ENCODE measurements around the gene AGBL2. TPM values are rescaled to one million over a fixed set of nuclear protein-coding genes. Genes with fewer than 3 reads are reported as not detected.
"Not testable (repeated sequence)": the region's sequence is repeated elsewhere in the genome, so short reads cannot be mapped to it uniquely, and the experiment has no call there.

The AGBL2 gene
- total RNA-seq, 2 experiments from 2014 or later, result 4.5 to 7.1 TPM

DNA sequence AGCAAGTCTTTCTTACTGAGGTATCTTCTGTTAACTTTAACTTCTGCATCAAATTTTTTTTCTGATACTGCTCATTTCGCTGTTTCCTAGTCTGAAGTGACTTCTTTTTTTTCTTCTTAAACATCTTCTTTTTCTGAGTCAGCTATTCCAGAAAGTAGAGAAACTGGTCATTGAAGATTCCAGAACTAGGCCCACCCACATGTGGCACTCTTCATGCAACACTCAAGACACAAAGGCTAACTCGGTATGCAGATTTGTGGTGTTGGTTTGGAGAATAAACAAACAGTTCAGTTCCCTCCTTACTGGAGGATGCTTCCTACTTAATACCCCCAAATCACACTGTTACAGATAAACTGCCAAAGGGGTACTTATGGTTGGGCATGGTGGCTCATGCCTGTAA, 47.6 kb downstream of the AGBL2 start:
- no peak for ATAC-seq

DNA sequence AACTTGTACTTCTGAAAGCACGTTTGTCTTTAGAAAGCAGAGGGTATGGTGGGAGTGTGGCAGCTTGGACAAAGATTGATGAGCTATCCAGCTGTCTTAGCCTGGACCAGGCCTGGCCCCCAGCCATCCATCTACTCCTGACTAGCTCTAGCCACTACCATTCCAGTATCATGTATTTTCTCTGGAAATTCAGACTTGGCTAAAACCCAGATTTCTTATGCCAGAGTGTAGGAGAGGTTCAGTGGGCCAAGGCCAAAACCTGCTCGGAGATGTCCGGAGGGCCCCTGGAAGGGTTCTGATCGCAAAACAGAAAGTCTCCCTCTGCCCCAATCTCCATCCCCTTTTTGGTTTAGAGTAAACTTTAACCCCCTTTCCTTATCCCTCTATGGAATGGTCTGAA, 48.0 kb downstream of the AGBL2 start:
- TF ChIP-seq, protein P1, sequence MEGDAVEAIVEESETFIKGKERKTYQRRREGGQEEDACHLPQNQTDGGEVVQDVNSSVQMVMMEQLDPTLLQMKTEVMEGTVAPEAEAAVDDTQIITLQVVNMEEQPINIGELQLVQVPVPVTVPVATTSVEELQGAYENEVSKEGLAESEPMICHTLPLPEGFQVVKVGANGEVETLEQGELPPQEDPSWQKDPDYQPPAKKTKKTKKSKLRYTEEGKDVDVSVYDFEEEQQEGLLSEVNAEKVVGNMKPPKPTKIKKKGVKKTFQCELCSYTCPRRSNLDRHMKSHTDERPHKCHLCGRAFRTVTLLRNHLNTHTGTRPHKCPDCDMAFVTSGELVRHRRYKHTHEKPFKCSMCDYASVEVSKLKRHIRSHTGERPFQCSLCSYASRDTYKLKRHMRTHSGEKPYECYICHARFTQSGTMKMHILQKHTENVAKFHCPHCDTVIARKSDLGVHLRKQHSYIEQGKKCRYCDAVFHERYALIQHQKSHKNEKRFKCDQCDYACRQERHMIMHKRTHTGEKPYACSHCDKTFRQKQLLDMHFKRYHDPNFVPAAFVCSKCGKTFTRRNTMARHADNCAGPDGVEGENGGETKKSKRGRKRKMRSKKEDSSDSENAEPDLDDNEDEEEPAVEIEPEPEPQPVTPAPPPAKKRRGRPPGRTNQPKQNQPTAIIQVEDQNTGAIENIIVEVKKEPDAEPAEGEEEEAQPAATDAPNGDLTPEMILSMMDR (IDR thresholded peaks at IDR 0.05), result no peak

More for the DNA sequence above, 47.6 kb downstream of the AGBL2 start:
- TF ChIP-seq, protein P1 (IDR thresholded peaks at IDR 0.05), result no peak
- no peak overlapping the region for H3K4me3 Mint-ChIP-seq
- H3K9me3 Mint-ChIP-seq, result no peaks in the 10 kb centered on the region
- CTCF ChIA-PET, result no interaction called here
- no peaks in the 10 kb centered on the region for H3K36me3 Mint-ChIP-seq (ENCODE audit: low read depth)
- intact Hi-C loops (cut with micrococcal nuclease), result no loop called here
- no peaks in the 10 kb centered on the region for H3K27me3 Mint-ChIP-seq
- H3K27ac Mint-ChIP-seq, result no peak overlapping the region
- peaks cover 6% of the 10 kb centered on the region for H3K4me1 Mint-ChIP-seq (ENCODE audit: low read depth)
- POLR2A ChIA-PET, result no interaction called here
- DNase-seq, result no peak

DNA sequence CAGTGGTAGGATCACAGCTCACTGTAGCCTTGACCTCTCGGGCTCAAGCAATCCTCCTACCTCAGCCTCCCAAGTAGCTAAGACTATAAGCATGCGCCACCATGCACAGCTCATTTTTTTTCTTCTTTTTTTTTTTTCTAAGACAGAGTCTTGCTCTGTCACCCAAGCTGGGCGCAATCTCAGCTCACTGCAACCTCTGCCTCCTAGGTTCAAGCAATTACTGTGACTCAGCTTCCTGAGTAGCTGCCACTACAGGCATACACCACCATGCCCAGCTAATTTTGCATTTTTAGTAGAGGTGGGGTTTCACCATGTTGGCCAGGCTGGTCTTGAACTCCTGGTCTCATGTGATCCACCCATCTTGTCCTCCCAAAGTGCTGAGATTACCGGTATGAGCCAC, 50.2 kb downstream of the AGBL2 start:
- ATAC-seq, result peak; percentile 40
- peak; percentile 46 for DNase-seq
- CTCF ChIA-PET; H3K9me3 Mint-ChIP-seq; H3K36me3 Mint-ChIP-seq (ENCODE audit: low read depth); H3K27ac Mint-ChIP-seq; H3K27me3 Mint-ChIP-seq; intact Hi-C loops (cut with micrococcal nuclease); H3K4me1 Mint-ChIP-seq (ENCODE audit: low read depth); H3K4me3 Mint-ChIP-seq: not testable (repeated sequence)
- POLR2A ChIA-PET, result interaction anchor here (1.5 kb wide), 1 partner anchor 50 kb away, joined by 6 read pairs; the partner anchor contains the start of gene AGBL2

More for the DNA sequence above, 48.0 kb downstream of the AGBL2 start:
- ATAC-seq, result no peak
- peaks cover 6% of the 10 kb centered on the region for H3K4me1 Mint-ChIP-seq (ENCODE audit: low read depth)
- H3K36me3 Mint-ChIP-seq (ENCODE audit: low read depth), result no peaks in the 10 kb centered on the region
- H3K27me3 Mint-ChIP-seq, result no peaks in the 10 kb centered on the region
- H3K27ac Mint-ChIP-seq, result no peak overlapping the region
- POLR2A ChIA-PET, result no interaction called here
- H3K9me3 Mint-ChIP-seq, result no peaks in the 10 kb centered on the region
- CTCF ChIA-PET, result no interaction called here
- intact Hi-C loops (cut with micrococcal nuclease), result no loop called here
- DNase-seq, result no peak
- no peak overlapping the region for H3K4me3 Mint-ChIP-seq

DNA sequence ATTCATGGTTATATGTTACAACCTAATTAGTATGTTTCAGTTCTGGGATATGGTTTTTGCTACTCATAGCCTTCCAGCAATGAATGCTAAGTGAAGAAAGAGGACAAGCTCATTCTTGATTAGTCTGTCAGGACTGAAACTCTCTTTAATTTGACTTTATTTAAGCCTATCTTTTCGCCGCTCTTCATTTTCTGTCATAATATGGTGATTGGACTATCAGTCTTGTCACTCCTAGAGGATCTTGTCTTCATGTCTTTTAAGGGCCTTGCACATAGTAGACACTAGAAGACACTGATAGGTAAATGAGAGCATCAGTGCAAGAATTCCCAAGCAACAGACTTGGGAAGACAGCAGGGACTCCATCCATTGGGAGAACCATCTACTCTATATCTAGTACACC, 53.9 kb downstream of the AGBL2 start:
- ChIA-PET POLR2A (no interaction called here), CTCF (no interaction called here)
- TF ChIP-seq, protein P1 (IDR thresholded peaks at IDR 0.05), result no peak
- intact Hi-C loops (cut with micrococcal nuclease), result no loop called here
- no peak for DNase-seq
- Mint-ChIP-seq H3K36me3 (ENCODE audit: low read depth) (no peaks in the 10 kb centered on the region), H3K27ac (no peak overlapping the region), H3K9me3 (no peaks in the 10 kb centered on the region), H3K4me1 (ENCODE audit: low read depth) (peaks cover 6% of the 10 kb centered on the region), H3K27me3 (no peaks in the 10 kb centered on the region), H3K4me3 (no peak overlapping the region)
- no peak for ATAC-seq

DNA sequence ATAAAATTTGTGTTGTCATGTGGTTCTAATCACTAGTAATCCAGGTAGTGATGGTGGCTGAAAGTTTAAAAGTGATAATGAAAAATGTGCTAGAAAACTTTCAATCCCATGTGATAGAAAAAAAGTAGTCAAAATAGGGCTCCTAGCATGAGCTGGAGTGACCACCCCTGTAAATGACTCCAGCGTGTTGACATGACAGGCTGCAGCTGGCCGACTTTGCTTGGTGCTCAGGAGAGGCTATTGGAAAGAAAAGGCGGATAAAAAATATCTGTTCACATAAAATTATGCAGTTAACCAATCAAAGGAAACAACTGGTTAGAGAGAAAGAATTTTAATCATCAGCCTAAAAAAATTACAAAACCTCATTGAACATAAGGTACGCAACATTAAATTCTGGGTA, 55.9 kb downstream of the AGBL2 start:
- intact Hi-C loops (cut with micrococcal nuclease), result no loop called here
- TF ChIP-seq, protein P1 (IDR thresholded peaks at IDR 0.05), result no peak
- no peak for DNase-seq
- ChIA-PET POLR2A (no interaction called here), CTCF (no interaction called here)
- Mint-ChIP-seq H3K4me3 (no peak overlapping the region), H3K27me3 (no peaks in the 10 kb centered on the region), H3K4me1 (ENCODE audit: low read depth) (peaks cover 6% of the 10 kb centered on the region), H3K27ac (no peak overlapping the region), H3K9me3 (no peaks in the 10 kb centered on the region), H3K36me3 (ENCODE audit: low read depth) (no peaks in the 10 kb centered on the region)
- no peak for ATAC-seq

Data from activated CD8-positive, alpha-beta T cell treated with anti-CD3 and anti-CD28 coated beads for 36 hours (primary cell).